Measurements from ENCODE around the gene ZFP30. TPM values are rescaled to one million over a fixed set of nuclear protein-coding genes. Genes with fewer than 3 reads are reported as not detected.

The ZFP30 gene
- total and polyA plus RNA-seq, 2 of the 13 experiments (the other 11 are each of a cell fraction or from before 2014, with no cell fraction given) = 3.4 to 19.2 TPM

GRCh38 chr19:37655301-37655688 lies at the start of gene ZFP30 (continued):
- TF ChIP-seq, protein P1, sequence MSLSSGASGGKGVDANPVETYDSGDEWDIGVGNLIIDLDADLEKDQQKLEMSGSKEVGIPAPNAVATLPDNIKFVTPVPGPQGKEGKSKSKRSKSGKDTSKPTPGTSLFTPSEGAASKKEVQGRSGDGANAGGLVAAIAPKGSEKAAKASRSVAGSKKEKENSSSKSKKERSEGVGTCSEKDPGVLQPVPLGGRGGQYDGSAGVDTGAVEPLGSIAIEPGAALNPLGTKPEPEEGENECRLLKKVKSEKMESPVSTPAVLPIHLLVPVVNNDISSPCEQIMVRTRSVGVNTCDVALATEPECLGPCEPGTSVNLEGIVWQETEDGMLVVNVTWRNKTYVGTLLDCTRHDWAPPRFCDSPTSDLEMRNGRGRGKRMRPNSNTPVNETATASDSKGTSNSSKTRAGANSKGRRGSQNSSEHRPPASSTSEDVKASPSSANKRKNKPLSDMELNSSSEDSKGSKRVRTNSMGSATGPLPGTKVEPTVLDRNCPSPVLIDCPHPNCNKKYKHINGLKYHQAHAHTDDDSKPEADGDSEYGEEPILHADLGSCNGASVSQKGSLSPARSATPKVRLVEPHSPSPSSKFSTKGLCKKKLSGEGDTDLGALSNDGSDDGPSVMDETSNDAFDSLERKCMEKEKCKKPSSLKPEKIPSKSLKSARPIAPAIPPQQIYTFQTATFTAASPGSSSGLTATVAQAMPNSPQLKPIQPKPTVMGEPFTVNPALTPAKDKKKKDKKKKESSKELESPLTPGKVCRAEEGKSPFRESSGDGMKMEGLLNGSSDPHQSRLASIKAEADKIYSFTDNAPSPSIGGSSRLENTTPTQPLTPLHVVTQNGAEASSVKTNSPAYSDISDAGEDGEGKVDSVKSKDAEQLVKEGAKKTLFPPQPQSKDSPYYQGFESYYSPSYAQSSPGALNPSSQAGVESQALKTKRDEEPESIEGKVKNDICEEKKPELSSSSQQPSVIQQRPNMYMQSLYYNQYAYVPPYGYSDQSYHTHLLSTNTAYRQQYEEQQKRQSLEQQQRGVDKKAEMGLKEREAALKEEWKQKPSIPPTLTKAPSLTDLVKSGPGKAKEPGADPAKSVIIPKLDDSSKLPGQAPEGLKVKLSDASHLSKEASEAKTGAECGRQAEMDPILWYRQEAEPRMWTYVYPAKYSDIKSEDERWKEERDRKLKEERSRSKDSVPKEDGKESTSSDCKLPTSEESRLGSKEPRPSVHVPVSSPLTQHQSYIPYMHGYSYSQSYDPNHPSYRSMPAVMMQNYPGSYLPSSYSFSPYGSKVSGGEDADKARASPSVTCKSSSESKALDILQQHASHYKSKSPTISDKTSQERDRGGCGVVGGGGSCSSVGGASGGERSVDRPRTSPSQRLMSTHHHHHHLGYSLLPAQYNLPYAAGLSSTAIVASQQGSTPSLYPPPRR (CRISPR knock-in tag; IDR thresholded peaks at IDR 0.05; ENCODE audit: borderline replicate concordance) = no peak
- TF ChIP-seq ZNF7 (CRISPR knock-in tag; IDR thresholded peaks at IDR 0.05) (no peak), NKX3-1 (CRISPR knock-in tag; IDR thresholded peaks at IDR 0.05) (no peak; the same call in 1 of the 2 replicates), HDAC6 (IDR thresholded peaks at IDR 0.05; ENCODE audit: low read depth, low read length) (no peak), RFX5 (IDR thresholded peaks at IDR 0.05; ENCODE audit: low read depth, low read length) (no peak), NAIF1 (CRISPR knock-in tag; IDR thresholded peaks at IDR 0.05; ENCODE audit: borderline replicate concordance) (no peak; the same call in 1 of the 2 replicates), RCOR2 (CRISPR knock-in tag; IDR thresholded peaks at IDR 0.05) (no peak), PTBP1 (IDR thresholded peaks at IDR 0.05; ENCODE audit: low read depth, low read length, poor library complexity, severe bottlenecking) (no peak), NFIC (IDR thresholded peaks at IDR 0.05; ENCODE audit: low read length) (no peak), ATF3 (CRISPR knock-in tag; IDR thresholded peaks at IDR 0.05) (no peak), TEAD2 (CRISPR knock-in tag; IDR thresholded peaks at IDR 0.05) (no peak), ZNF12 (CRISPR knock-in tag; IDR thresholded peaks at IDR 0.05) (no peak), SMC3 (IDR thresholded peaks at IDR 0.05; ENCODE audit: low read length) (no peak), ZBTB7A (CRISPR knock-in tag; IDR thresholded peaks at IDR 0.05) (no peak), ZNF225 (CRISPR knock-in tag; IDR thresholded peaks at IDR 0.05) (peak; percentile 20), ZNF276 (CRISPR knock-in tag; IDR thresholded peaks at IDR 0.05; ENCODE audit: low read depth) (no peak), POLR2A (IDR thresholded peaks at IDR 0.05; ENCODE audit: insufficient read depth in 1 of 2, low read depth in 2 of 2, low read length in 2 of 2) (peak; percentile 64 to 66), ZNF616 (CRISPR knock-in tag; IDR thresholded peaks at IDR 0.05; ENCODE audit: low read depth) (peak; percentile 35; the same call in 1 of the 2 replicates), SAP130 (CRISPR knock-in tag; IDR thresholded peaks at IDR 0.05; ENCODE audit: low read depth) (0 out of 2 replicates have a peak, but pooled peaks have one; percentile 19), DPF2 (CRISPR knock-in tag; IDR thresholded peaks at IDR 0.05; ENCODE audit: borderline replicate concordance, low read depth) (no peak)
- TF ChIP-seq, protein P2, sequence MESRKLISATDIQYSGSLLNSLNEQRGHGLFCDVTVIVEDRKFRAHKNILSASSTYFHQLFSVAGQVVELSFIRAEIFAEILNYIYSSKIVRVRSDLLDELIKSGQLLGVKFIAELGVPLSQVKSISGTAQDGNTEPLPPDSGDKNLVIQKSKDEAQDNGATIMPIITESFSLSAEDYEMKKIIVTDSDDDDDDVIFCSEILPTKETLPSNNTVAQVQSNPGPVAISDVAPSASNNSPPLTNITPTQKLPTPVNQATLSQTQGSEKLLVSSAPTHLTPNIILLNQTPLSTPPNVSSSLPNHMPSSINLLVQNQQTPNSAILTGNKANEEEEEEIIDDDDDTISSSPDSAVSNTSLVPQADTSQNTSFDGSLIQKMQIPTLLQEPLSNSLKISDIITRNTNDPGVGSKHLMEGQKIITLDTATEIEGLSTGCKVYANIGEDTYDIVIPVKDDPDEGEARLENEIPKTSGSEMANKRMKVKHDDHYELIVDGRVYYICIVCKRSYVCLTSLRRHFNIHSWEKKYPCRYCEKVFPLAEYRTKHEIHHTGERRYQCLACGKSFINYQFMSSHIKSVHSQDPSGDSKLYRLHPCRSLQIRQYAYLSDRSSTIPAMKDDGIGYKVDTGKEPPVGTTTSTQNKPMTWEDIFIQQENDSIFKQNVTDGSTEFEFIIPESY (CRISPR knock-in tag; IDR thresholded peaks at IDR 0.05) = no peak
- TF ChIP-seq, protein P3, sequence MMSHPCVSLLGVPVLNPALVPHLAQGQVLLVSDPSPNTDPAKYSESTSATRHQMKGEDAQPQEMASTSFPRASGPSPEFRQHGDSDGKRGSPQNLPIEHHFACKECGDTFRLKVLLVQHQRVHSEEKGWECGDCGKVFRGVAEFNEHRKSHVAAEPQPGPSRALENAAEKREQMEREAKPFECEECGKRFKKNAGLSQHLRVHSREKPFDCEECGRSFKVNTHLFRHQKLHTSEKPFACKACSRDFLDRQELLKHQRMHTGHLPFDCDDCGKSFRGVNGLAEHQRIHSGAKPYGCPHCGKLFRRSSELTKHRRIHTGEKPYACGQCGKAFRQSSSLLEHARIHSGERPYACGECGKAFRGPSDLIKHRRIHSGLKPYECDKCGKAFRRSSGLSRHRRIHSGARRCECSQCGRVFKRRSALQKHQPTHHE (CRISPR knock-in tag; IDR thresholded peaks at IDR 0.05; ENCODE audit: borderline replicate concordance) = no peak
